ENCODE data around the gene PCDH19. TPM values are rescaled to one million over a fixed set of nuclear protein-coding genes. Genes with fewer than 3 reads are reported as not detected.

Gene PCDH19
- total and polyA plus RNA-seq, 2 of the 13 experiments (the other 11 are each of a cell fraction or from before 2014, with no cell fraction given): 0.02 to 0.09 TPM

DNA sequence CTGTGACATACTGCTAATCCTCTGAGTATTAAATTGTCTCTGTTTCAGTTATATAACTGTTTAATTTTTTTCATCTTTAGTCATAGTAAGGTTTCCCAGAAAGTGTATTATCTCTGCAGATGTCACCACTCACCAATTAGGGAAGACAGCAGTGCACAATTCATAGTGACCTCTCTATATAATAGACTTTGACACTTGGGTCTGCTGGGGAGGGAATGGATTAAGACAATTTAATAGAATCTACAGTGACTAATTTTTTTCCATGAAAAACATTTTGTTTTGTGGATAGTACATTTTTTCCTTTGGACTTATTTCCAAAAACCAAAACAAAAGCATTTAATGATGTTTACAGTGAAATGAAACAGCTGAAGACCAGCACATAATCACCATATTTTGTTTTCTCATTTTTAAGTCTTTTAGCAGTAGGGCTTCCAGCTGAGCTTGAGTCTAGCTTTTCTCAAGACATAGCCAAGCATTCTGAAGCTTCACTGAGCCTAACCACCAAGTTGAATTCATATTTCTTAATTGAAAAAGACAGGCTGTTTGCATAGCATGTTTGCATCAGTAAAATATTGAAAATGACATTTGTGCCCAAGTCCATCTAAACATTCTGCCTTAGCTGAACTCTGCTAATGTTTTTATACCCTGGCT is 69.5 kb downstream of the PCDH19 start:
- intact Hi-C loops (cut with micrococcal nuclease; ENCODE audit: unreplicated experiment): no loop called here
- Histone ChIP-seq H3K4me1 (ENCODE audit: insufficient read depth, low read length) (no peaks in the 10 kb centered on the region), H3K27me3 (ENCODE audit: control insufficient read depth in 1 of 2, insufficient read depth in 2 of 2, low read length in 2 of 2) (no peaks in the 10 kb centered on the region; a peak in 1 of 5 replicates), H3K27ac (ENCODE audit: extremely low read length, insufficient read depth, low read length) (no peak overlapping the region), H3K9ac (ENCODE audit: insufficient read depth, low read depth, low read length) (no peak overlapping the region), H3K36me3 (replicated peaks in 1 of 2; ENCODE audit: control insufficient read depth in 1 of 2, insufficient read depth in 2 of 2, low read length in 2 of 2) (no peaks in the 10 kb centered on the region), H3K4me2 (ENCODE audit: low read depth, low read length) (no peak overlapping the region), H3K9me3 (ENCODE audit: low read length) (no peaks in the 10 kb centered on the region), H3K4me3 (replicated peaks in 1 of 3; ENCODE audit: insufficient read depth in 1 of 3, low read depth in 2 of 3, low read length in 3 of 3) (no peak overlapping the region), H3K79me2 (ENCODE audit: insufficient read depth, low read length) (no peaks in the 10 kb centered on the region), H4K20me1 (ENCODE audit: insufficient read depth, low read length) (no peaks in the 10 kb centered on the region), H2AFZ (ENCODE audit: low read length) (no peak overlapping the region)
- no peak for ATAC-seq
- DNase-seq (ENCODE audit: low spot score): no peak
- in situ Hi-C loops (cut with HindIII; ENCODE audit: extremely low pct_ligation_motif_present, low pct_unique_long_range_greater_than_20kb): no loop called here
- ChIA-PET CTCF (ENCODE audit: low intra/inter-chr PET ratio, low total read pairs) (no interaction called here), POLR2A (no interaction called here)
- no peak for FAIRE-seq
- no peak for TF ChIP-seq ZNF839 (CRISPR knock-in tag; IDR thresholded peaks at IDR 0.05; ENCODE audit: borderline replicate concordance)
- TF ChIP-seq SPEN (CRISPR knock-in tag; IDR thresholded peaks at IDR 0.05; ENCODE audit: low read depth): no peak
- TF ChIP-seq, protein P1, sequence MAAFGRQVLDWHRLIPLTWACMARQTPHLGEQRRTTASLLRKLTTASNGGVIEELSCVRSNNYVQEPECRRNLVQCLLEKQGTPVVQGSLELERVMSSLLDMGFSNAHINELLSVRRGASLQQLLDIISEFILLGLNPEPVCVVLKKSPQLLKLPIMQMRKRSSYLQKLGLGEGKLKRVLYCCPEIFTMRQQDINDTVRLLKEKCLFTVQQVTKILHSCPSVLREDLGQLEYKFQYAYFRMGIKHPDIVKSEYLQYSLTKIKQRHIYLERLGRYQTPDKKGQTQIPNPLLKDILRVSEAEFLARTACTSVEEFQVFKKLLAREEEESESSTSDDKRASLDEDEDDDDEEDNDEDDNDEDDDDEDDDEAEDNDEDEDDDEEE (CRISPR knock-in tag; IDR thresholded peaks at IDR 0.05): no peak
- TF ChIP-seq WIZ (CRISPR knock-in tag; IDR thresholded peaks at IDR 0.05): no peak
- no peak for TF ChIP-seq MIXL1 (CRISPR knock-in tag; IDR thresholded peaks at IDR 0.05)
- TF ChIP-seq, protein P2, sequence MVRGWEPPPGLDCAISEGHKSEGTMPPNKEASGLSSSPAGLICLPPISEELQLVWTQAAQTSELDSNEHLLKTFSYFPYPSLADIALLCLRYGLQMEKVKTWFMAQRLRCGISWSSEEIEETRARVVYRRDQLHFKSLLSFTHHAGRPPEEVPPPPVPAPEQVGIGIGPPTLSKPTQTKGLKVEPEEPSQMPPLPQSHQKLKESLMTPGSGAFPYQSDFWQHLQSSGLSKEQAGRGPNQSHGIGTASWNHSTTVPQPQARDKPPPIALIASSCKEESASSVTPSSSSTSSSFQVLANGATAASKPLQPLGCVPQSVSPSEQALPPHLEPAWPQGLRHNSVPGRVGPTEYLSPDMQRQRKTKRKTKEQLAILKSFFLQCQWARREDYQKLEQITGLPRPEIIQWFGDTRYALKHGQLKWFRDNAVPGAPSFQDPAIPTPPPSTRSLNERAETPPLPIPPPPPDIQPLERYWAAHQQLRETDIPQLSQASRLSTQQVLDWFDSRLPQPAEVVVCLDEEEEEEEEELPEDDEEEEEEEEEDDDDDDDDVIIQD (CRISPR knock-in tag; IDR thresholded peaks at IDR 0.05; ENCODE audit: low read depth): no peak
- TF ChIP-seq SUZ12 (IDR thresholded peaks at IDR 0.05; ENCODE audit: low read depth, low read length): no peak
- no peak for TF ChIP-seq ZBTB7B (CRISPR knock-in tag; IDR thresholded peaks at IDR 0.05)
- no peak for TF ChIP-seq ZNF180 (CRISPR knock-in tag; IDR thresholded peaks at IDR 0.05; ENCODE audit: borderline replicate concordance, low read depth)
- no peak for TF ChIP-seq KMT2B (CRISPR knock-in tag; IDR thresholded peaks at IDR 0.05)
- TF ChIP-seq, protein P3, sequence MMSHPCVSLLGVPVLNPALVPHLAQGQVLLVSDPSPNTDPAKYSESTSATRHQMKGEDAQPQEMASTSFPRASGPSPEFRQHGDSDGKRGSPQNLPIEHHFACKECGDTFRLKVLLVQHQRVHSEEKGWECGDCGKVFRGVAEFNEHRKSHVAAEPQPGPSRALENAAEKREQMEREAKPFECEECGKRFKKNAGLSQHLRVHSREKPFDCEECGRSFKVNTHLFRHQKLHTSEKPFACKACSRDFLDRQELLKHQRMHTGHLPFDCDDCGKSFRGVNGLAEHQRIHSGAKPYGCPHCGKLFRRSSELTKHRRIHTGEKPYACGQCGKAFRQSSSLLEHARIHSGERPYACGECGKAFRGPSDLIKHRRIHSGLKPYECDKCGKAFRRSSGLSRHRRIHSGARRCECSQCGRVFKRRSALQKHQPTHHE (CRISPR knock-in tag; IDR thresholded peaks at IDR 0.05; ENCODE audit: borderline replicate concordance): no peak
- TF ChIP-seq ZNF674 (CRISPR knock-in tag; IDR thresholded peaks at IDR 0.05; ENCODE audit: low read depth): no peak
- no TSS peak for BruUV-seq (replicated peaks)
